IMR-90 (cell line): ENCODE data around the gene TMTC2. TPM values are rescaled to one million over a fixed set of nuclear protein-coding genes. Genes with fewer than 3 reads are reported as not detected.

ENCODE experiments used
- ATAC-seq: fragments of 200-7000 bp; cut with Tn5 transposase; 2 replicates; pipeline ENCODE4 v1.9.1; 2020; ENCODE audit warnings: low read depth, mild to moderate bottlenecking, moderate library complexity
- BruUV-seq: library from RNA; stranded (reverse); fragments of 400-500 nt; replicated peaks from 2 replicates; lab custom pipeline; 2021; lab: Mats Ljungman, UMichigan
- CTCF ChIA-PET: fragments of 300-600 bp; formaldehyde crosslinking; extraction: SDS; loops from one replicate; lab custom pipeline; 2021; ENCODE audit warnings: antibody characterized with exemption; lab: Yijun Ruan, JAX
- POLR2A ChIA-PET: fragments of 300-600 bp; sonication (Branson Sonifier 250); formaldehyde crosslinking; loops from one replicate; lab custom pipeline; 2022; ENCODE audit warnings: antibody characterized with exemption; ENCODE audit not compliant: unreplicated experiment; lab: Charles Lee
- DNase-seq: peaks from one replicate; pipeline ENCODE4 v3.0.0; 2013
- H2AFZ ChIP-seq: replicated peaks from 2 replicates; pipeline ENCODE3; 2013; ENCODE audit warnings: low read length, mild to moderate bottlenecking; ENCODE audit not compliant: poor library complexity
- H2AK5ac ChIP-seq: 2 replicates; pipeline ENCODE4 v1.6.1; 2013; ENCODE audit warnings: low read depth, low read length, inconsistent platforms
- H2AK9ac ChIP-seq: replicated peaks from 2 replicates; pipeline ENCODE3; 2013; ENCODE audit warnings: mild to moderate bottlenecking, low read depth, low read length, moderate library complexity; ENCODE audit not compliant: poor library complexity
- H2BK120ac ChIP-seq: 2 replicates; pipeline ENCODE4 v1.6.1; 2013; ENCODE audit warnings: low read depth, low read length, inconsistent platforms
- H2BK15ac ChIP-seq: 3 replicates; pipeline ENCODE4 v1.6.1; 2013; ENCODE audit warnings: low read depth, low read length, inconsistent platforms
- H2BK20ac ChIP-seq: 2 replicates; pipeline ENCODE4 v1.6.1; 2013; ENCODE audit warnings: low read depth, mild to moderate bottlenecking, inconsistent platforms, low read length, moderate library complexity
- H2BK5ac ChIP-seq: 2 replicates; pipeline ENCODE4 v1.6.1; 2013; ENCODE audit warnings: mild to moderate bottlenecking, low read depth, low read length, inconsistent platforms; ENCODE audit not compliant: poor library complexity, severe bottlenecking
- H3K14ac ChIP-seq: replicated peaks from 2 replicates; pipeline ENCODE4 v1.6.1; 2013; ENCODE audit warnings: low read depth, low read length, inconsistent platforms
- H3K18ac ChIP-seq: 2 replicates; pipeline ENCODE4 v1.6.1; 2013; ENCODE audit warnings: low read depth, low read length, control low read depth
- H3K23ac ChIP-seq: 2 replicates; pipeline ENCODE4 v1.6.1; 2013; ENCODE audit warnings: low read depth, low read length, inconsistent platforms
- H3K27ac ChIP-seq: 2 replicates; pipeline ENCODE4 v1.5.1; 2013; ENCODE audit warnings: mild to moderate bottlenecking, control low read depth, low read length; ENCODE audit not compliant: insufficient read depth
- H3K27me3 ChIP-seq: 2 replicates; pipeline ENCODE4 v1.6.1; 2013; ENCODE audit warnings: low read length; ENCODE audit not compliant: control insufficient read depth, insufficient read depth
- H3K36me3 ChIP-seq: 2 replicates; pipeline ENCODE4 v1.6.1; 2013; ENCODE audit warnings: low read length, mixed read lengths; ENCODE audit not compliant: control insufficient read depth, insufficient read depth
- H3K4ac ChIP-seq: 2 replicates; pipeline ENCODE4 v1.6.1; 2013; ENCODE audit warnings: low read depth, low read length, inconsistent platforms
- H3K4me1 ChIP-seq: 2 replicates; pipeline ENCODE4 v1.6.1; 2013; ENCODE audit warnings: low read length, mixed read lengths; ENCODE audit not compliant: control insufficient read depth, insufficient read depth
- H3K4me2 ChIP-seq: 2 replicates; pipeline ENCODE4 v1.6.1; 2013; ENCODE audit warnings: low read depth, mild to moderate bottlenecking, control low read depth, low read length, moderate library complexity
- H3K4me3 ChIP-seq: 2 replicates; pipeline ENCODE4 v1.5.1; 2013; ENCODE audit warnings: low read depth, mild to moderate bottlenecking, control low read depth, low read length, moderate library complexity; ENCODE audit not compliant: insufficient read depth
- H3K56ac ChIP-seq: 2 replicates; pipeline ENCODE4 v1.6.1; 2013; ENCODE audit warnings: low read length, inconsistent platforms; ENCODE audit not compliant: insufficient read depth; ENCODE audit errors: extremely low read depth
- H3K79me1 ChIP-seq, 2 experiments: 2 replicates each; pipeline ENCODE4 v1.6.1; 2013; ENCODE audit warnings: low read length in 2 of 2, inconsistent platforms in 1 of 2, low read depth in 1 of 2
- H3K9ac ChIP-seq: 2 replicates; pipeline ENCODE4 v1.6.1; 2013; ENCODE audit warnings: low read depth, low read length, control low read depth
- H3K9me1 ChIP-seq: 2 replicates; pipeline ENCODE4 v1.6.1; 2013; ENCODE audit warnings: low read length, inconsistent platforms; ENCODE audit not compliant: insufficient read depth
- H3K9me3 ChIP-seq: 2 replicates; pipeline ENCODE4 v1.6.1; 2013; ENCODE audit warnings: low read length; ENCODE audit not compliant: control insufficient read depth, insufficient read depth
- H4K20me1 ChIP-seq: 2 replicates; pipeline ENCODE4 v1.6.1; 2013; ENCODE audit warnings: low read length, inconsistent platforms; ENCODE audit not compliant: insufficient read depth
- H4K5ac ChIP-seq: 2 replicates; pipeline ENCODE4 v1.6.1; 2013; ENCODE audit warnings: mild to moderate bottlenecking, low read depth, low read length, control low read depth
- H4K8ac ChIP-seq, 2 experiments: 2 replicates each; pipeline ENCODE4 v1.6.1; 2013; ENCODE audit warnings: low read depth in 2 of 2, low read length in 2 of 2, control low read depth in 1 of 2, inconsistent platforms in 1 of 2
- H4K91ac ChIP-seq: 2 replicates; pipeline ENCODE4 v1.6.1; 2013; ENCODE audit warnings: low read depth, low read length, inconsistent platforms; ENCODE audit not compliant: insufficient read depth
- BHLHE40 ChIP-seq: fragments of 150-350 bp; IDR thresholded peaks from 2 replicates; pipeline ENCODE4 v1.6.1; 2016; ENCODE audit warnings: mild to moderate bottlenecking, low read depth, low read length
- CEBPB ChIP-seq: IDR thresholded peaks from 2 replicates; pipeline ENCODE4 v1.6.1; 2012; ENCODE audit warnings: low read depth, low read length, improper control_type of control experiment
- CHD1 ChIP-seq: IDR thresholded peaks from 2 replicates; pipeline ENCODE4 v1.6.1; 2012; ENCODE audit warnings: low read depth, low read length, improper control_type of control experiment
- ELK1 ChIP-seq: fragments of 150-350 bp; IDR thresholded peaks from 2 replicates; pipeline ENCODE4 v1.6.1; 2016; ENCODE audit warnings: low read depth, mild to moderate bottlenecking, low read length, moderate library complexity, borderline replicate concordance
- FOS ChIP-seq: fragments of 150-350 bp; IDR thresholded peaks from 2 replicates; pipeline ENCODE4 v1.6.1; 2016; ENCODE audit warnings: low read depth, low read length
- MAFK ChIP-seq: IDR thresholded peaks from 2 replicates; pipeline ENCODE4 v1.6.1; 2012; ENCODE audit warnings: low read depth, low read length, improper control_type of control experiment
- MAZ ChIP-seq: IDR thresholded peaks from 2 replicates; pipeline ENCODE4 v1.6.1; 2012; ENCODE audit warnings: low read depth, mild to moderate bottlenecking, low read length, improper control_type of control experiment, moderate library complexity, borderline replicate concordance
- MXI1 ChIP-seq: IDR thresholded peaks from 2 replicates; pipeline ENCODE4 v1.6.1; 2012; ENCODE audit warnings: low read depth, mild to moderate bottlenecking, low read length, moderate library complexity, borderline replicate concordance
- NFE2L2 ChIP-seq: fragments of 150-350 bp; IDR thresholded peaks from 2 replicates; pipeline ENCODE4 v1.6.1; 2016; ENCODE audit warnings: low read depth, mild to moderate bottlenecking, low read length
- POLR2A ChIP-seq: IDR thresholded peaks from 2 replicates; pipeline ENCODE4 v1.6.1; 2012; ENCODE audit warnings: mild to moderate bottlenecking, low read depth, low read length
- RAD21 ChIP-seq: IDR thresholded peaks from 2 replicates; pipeline ENCODE4 v1.6.1; 2012; ENCODE audit warnings: low read length, improper control_type of control experiment
- RCOR1 ChIP-seq: IDR thresholded peaks from 2 replicates; pipeline ENCODE4 v1.6.1; 2012; ENCODE audit warnings: mild to moderate bottlenecking, low read length, improper control_type of control experiment; ENCODE audit not compliant: insufficient replicate concordance
- RFX5 ChIP-seq: IDR thresholded peaks from 2 replicates; pipeline ENCODE4 v1.8.0; 2012; ENCODE audit warnings: low read depth, mild to moderate bottlenecking, low read length, moderate library complexity
- SMC3 ChIP-seq: fragments of 150-350 bp; IDR thresholded peaks from 2 replicates; pipeline ENCODE4 v1.6.1; 2016; ENCODE audit warnings: low read depth, mild to moderate bottlenecking, antibody characterized with exemption, low read length, moderate library complexity
- USF2 ChIP-seq: fragments of 150-350 bp; IDR thresholded peaks from 2 replicates; pipeline ENCODE4 v1.6.1; 2017; ENCODE audit warnings: mild to moderate bottlenecking, antibody characterized with exemption, low read length, low read depth
- WGBS, 2 experiments: methylation state at CpG; one replicate each; pipeline versions ENCODE4 v1.1.5 to v1.1.7; 2013; ENCODE audit warnings: missing lambda C conversion rate in 2 of 2; ENCODE audit not compliant: insufficient read length in 1 of 2; ENCODE audit errors: extremely low coverage in 2 of 2; 5-methylcytosine and 5-hydroxymethylcytosine counted together
- dilution Hi-C: fragments of 300-500 bp; cut with HindIII; formaldehyde crosslinking; loops from one replicate; pipeline ENCODE4 v1.14.3; 2018; ENCODE audit warnings: low sequenced_read_pairs; ENCODE audit not compliant: unreplicated experiment
- in situ Hi-C: fragments of 300-500 bp; cut with MboI; formaldehyde crosslinking; loops from 3 replicates; pipeline ENCODE4 v1.14.3; 2019; ENCODE audit warnings: low sequenced_read_pairs, inconsistent platforms, mixed read lengths
- intact Hi-C: fragments of 100-400 bp; cut with micrococcal nuclease; formaldehyde crosslinking; loops from 2 replicates; pipeline ENCODE4 v1.10.0; 2022
- polyA plus RNA-seq, 3 experiments: library from polyadenylated mRNA; depleted of rRNA; stranded (reverse); fragments of >200 nt; gene quantifications; 2 replicates each; pipeline ENCODE4 v1.2.3, GENCODE V29; 2012; ENCODE audit warnings: low replicate concordance in 1 of 3
- total RNA-seq: library from RNA; depleted of rRNA; stranded (reverse); fragments of >200 nt; gene quantifications from 2 replicates; pipeline ENCODE4 v1.2.3, GENCODE V29; 2012
- TF ChIP-seq, protein P1 (sequence below): conservative IDR thresholded peaks from 2 replicates; pipeline ENCODE4 v1.5.1; 2012; ENCODE audit warnings: mild to moderate bottlenecking, low read depth, low read length, improper control_type of control experiment

Gene TMTC2
- total and polyA plus RNA-seq, 2 of the 4 experiments (the other 2 are of a cell fraction), result 0.56 to 1.4 TPM

- in situ Hi-C loops (no loop called here), intact Hi-C loops (no loop called here), dilution Hi-C loops (no loop called here)
- no peaks in the 10 kb centered on the region for H3K4me1 ChIP-seq
- H2BK20ac ChIP-seq, result no peak overlapping the region
- DNase-seq, result no peak
- H3K9me1 ChIP-seq, result no peaks in the 10 kb centered on the region
- no peak overlapping the region for H3K14ac ChIP-seq
- H2BK120ac ChIP-seq, result no peak overlapping the region
- no TSS peak for BruUV-seq
- no peaks in the 10 kb centered on the region for H4K20me1 ChIP-seq
- no peak overlapping the region for H2AK5ac ChIP-seq
- H3K23ac ChIP-seq, result no peak overlapping the region
- no peak overlapping the region for H2BK15ac ChIP-seq
- no peak overlapping the region for H3K9ac ChIP-seq
- no peak overlapping the region for H3K18ac ChIP-seq
- no peaks in the 10 kb centered on the region for H3K27me3 ChIP-seq
- H4K5ac ChIP-seq, result no peak overlapping the region
- TF ChIP-seq MAFK, result no peak
- no peak for TF ChIP-seq USF2
- TF ChIP-seq ELK1, result no peak
- TF ChIP-seq RCOR1, result no peak
- TF ChIP-seq BHLHE40, result no peak
- no peak for TF ChIP-seq CEBPB
- TF ChIP-seq FOS, result no peak
- TF ChIP-seq, protein P1, sequence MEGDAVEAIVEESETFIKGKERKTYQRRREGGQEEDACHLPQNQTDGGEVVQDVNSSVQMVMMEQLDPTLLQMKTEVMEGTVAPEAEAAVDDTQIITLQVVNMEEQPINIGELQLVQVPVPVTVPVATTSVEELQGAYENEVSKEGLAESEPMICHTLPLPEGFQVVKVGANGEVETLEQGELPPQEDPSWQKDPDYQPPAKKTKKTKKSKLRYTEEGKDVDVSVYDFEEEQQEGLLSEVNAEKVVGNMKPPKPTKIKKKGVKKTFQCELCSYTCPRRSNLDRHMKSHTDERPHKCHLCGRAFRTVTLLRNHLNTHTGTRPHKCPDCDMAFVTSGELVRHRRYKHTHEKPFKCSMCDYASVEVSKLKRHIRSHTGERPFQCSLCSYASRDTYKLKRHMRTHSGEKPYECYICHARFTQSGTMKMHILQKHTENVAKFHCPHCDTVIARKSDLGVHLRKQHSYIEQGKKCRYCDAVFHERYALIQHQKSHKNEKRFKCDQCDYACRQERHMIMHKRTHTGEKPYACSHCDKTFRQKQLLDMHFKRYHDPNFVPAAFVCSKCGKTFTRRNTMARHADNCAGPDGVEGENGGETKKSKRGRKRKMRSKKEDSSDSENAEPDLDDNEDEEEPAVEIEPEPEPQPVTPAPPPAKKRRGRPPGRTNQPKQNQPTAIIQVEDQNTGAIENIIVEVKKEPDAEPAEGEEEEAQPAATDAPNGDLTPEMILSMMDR, result no peak
- TF ChIP-seq SMC3, result no peak
- no peak for TF ChIP-seq CHD1
- TF ChIP-seq NFE2L2, result no peak
- no peak for TF ChIP-seq RFX5
- no peak for TF ChIP-seq RAD21
- TF ChIP-seq MAZ, result no peak
- no peak for TF ChIP-seq POLR2A
- no peak for TF ChIP-seq MXI1
- no peak overlapping the region for H3K4me3 ChIP-seq
- H2BK5ac ChIP-seq, result no peak overlapping the region
- H3K56ac ChIP-seq, result no peak overlapping the region
- H3K79me1 ChIP-seq, result no peaks in the 10 kb centered on the region
- no peak overlapping the region for H2AFZ ChIP-seq
- no peaks in the 10 kb centered on the region for H3K9me3 ChIP-seq
- ChIA-PET CTCF (interaction anchor here (0.7 kb wide), 1 partner anchor 12 kb away, joined by 3 read pairs; no protein-coding TSS in a partner anchor), POLR2A (interaction anchor here (0.6 kb wide), 1 partner anchor 1487 kb away, joined by 7 read pairs; no protein-coding TSS in a partner anchor)
- no peak overlapping the region for H4K91ac ChIP-seq
- H4K8ac ChIP-seq, result no peak overlapping the region
- no peak for ATAC-seq
- no peak overlapping the region for H3K4ac ChIP-seq
- H2AK9ac ChIP-seq, result no peak overlapping the region
- H3K36me3 ChIP-seq, result no peaks in the 10 kb centered on the region
- no peak overlapping the region for H3K4me2 ChIP-seq
- H3K27ac ChIP-seq, result no peak overlapping the region
- WGBS, 2 experiments, result no CpG with 5 or more reads among the region's 4 CpGs
Measured at GRCh38 chr12:82780517-82780916, 93.8 kb downstream of the TMTC2 start.
